ENCODE data around the gene PTPRN2. TPM values are rescaled to one million over a fixed set of nuclear protein-coding genes. Genes with fewer than 3 reads are reported as not detected.
A peak's percentile ranks its signal among the peaks of the same experiment; 100 is the strongest.
"Not testable (repeated sequence)": the region's sequence is repeated elsewhere in the genome, so short reads cannot be mapped to it uniquely, and the experiment has no call there.

PTPRN2 gene
- total RNA-seq, 1 donor from 2014 or later = 0.72 TPM

DNA sequence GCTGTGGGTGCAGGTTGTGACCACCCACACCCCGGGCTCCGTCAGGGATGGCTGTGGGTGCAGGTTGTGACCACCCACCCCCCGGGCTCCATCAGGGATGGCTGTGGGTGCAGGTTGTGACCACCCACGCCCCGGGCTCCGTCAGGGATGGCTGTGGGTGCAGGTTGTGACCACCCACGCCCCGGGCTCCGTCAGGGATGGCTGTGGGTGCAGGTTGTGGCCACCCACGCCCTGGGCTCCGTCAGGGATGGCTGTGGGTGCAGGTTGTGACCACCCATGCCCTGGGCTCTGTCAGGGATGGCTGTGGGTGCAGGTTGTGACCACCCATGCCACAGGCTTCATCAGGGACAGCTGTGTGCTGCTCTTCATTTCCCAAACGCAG lies 53.5 kb downstream of the PTPRN2 start:
- DNase-seq (ENCODE audit: low spot score) = not testable (repeated sequence)

GRCh38 chr7:158533386-158534133 lies 54.1 kb downstream of the PTPRN2 start:
- no peak for DNase-seq (ENCODE audit: low spot score)

- DNase-seq (ENCODE audit: low spot score) = no peak
Measured at GRCh38 chr7:158532093-158532627, 55.5 kb downstream of the PTPRN2 start.

DNA sequence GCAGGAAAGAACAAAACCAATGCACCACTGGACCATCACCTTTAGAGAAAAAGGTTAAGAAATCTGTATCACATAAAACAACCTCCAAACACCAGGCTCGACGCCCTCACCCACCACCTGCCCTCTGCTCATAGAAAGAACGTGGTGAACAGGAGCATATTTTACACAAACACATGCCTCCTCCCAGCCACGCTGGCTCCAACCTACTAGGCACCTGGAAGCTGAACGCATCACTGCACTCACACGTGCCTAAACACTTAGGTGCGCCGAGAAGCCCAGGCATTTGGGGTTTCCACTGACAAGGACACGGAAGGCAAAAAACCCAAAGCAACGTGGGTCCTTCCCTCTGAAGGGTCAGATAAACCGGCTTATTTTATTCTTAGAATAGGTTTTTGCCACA lies 56.0 kb downstream of the PTPRN2 start:
- no peak for DNase-seq (ENCODE audit: low spot score)

GRCh38 chr7:158530800-158531609 lies 56.6 kb downstream of the PTPRN2 start:
- DNase-seq (ENCODE audit: low spot score) = no peak

GRCh38 chr7:158529181-158530096 lies 58.2 kb downstream of the PTPRN2 start:
- peak; percentile 36 for DNase-seq (ENCODE audit: low spot score)

- DNase-seq (ENCODE audit: low spot score) = no peak
Measured at GRCh38 chr7:158527915-158528502, 59.6 kb downstream of the PTPRN2 start.

DNA sequence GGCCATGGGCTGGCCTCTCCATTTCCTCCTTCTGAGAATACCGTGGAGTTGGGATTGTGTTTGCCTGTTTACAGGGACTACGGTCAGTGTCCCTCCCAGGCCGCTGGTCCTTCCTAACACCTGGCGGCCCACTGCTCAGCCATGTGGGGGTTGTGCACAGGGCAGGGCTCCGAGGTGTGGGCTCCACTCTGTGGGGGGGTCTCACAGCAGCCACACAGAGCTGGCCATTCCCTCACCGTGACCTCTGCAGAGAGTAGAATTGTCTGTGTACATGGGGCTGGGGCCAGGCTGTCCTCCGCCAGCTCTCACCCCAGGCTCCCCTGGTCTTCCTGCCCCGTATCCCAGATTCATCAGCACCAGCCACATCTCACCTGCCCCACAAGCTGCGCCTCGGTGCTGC lies 60.1 kb downstream of the PTPRN2 start:
- DNase-seq (ENCODE audit: low spot score) = no peak

GRCh38 chr7:158527038-158527437 lies 60.6 kb downstream of the PTPRN2 start:
- no peak for DNase-seq (ENCODE audit: low spot score)

GRCh38 chr7:158526531-158526930 lies 61.1 kb downstream of the PTPRN2 start:
- DNase-seq (ENCODE audit: low spot score) = no peak

GRCh38 chr7:158525648-158526484 lies 61.8 kb downstream of the PTPRN2 start:
- DNase-seq (ENCODE audit: low spot score) = no peak

GRCh38 chr7:158524749-158525635 lies 62.6 kb downstream of the PTPRN2 start:
- DNase-seq (ENCODE audit: low spot score) = no peak

DNA sequence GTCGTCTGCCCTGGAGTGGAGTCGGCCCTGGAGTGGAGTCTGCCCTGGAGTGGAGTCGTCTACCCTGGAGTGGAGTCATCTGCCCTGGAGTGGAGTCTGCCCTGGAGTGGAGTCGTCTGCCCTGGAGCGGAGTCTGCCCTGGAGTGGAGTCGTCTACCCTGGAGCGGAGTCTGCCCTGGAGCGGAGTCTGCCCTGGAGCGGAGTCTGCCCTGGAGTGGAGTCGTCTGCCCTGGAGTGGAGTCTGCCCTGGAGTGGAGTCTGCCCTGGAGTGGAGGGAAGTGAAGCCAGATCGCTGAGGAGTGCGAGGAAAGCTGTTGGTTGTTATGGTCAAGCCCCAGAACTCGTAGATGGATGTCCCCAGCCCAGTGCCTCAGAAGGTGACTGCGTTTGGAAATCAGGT lies 63.3 kb downstream of the PTPRN2 start:
- not testable (repeated sequence) for DNase-seq (ENCODE audit: low spot score)

GRCh38 chr7:158523877-158524276 lies 63.7 kb downstream of the PTPRN2 start:
- not testable (repeated sequence) for DNase-seq (ENCODE audit: low spot score)

DNA sequence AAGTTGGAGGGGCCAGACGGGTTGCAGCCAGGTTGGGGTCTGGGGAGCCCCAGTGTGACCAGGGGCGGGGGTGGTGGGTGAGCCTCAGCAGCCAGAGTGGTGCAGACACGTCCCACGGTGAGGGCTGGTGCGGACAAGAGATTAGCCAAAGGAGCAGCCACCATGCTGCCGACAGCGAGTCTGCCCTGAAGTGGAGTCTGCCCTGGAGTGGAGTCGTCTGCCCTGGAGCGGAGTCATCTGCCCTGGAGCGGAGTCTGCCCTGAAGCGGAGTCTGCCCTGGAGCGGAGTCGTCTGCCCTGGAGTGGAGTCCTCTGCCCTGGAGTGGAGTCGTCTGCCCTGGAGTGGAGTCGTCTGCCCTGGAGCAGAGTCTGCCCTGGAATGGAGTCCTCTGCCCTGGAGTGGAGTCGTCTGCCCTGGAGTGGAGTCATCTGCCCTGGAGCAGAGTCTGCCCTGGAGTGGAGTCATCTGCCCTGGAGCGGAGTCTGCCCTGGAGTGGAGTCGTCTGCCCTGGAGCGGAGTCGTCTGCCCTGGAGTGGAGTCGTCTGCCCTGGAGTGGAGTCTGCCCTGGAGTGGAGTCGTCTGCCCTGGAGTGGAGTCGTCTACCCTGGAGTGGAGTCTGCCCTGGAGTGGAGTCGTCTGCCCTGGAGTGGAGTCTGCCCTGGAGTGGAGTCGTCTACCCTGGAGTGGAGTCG lies 64.3 kb downstream of the PTPRN2 start:
- DNase-seq (ENCODE audit: low spot score) = not testable (repeated sequence)

GRCh38 chr7:158521795-158522194 lies 65.8 kb downstream of the PTPRN2 start:
- DNase-seq (ENCODE audit: low spot score) = not testable (repeated sequence)

DNA sequence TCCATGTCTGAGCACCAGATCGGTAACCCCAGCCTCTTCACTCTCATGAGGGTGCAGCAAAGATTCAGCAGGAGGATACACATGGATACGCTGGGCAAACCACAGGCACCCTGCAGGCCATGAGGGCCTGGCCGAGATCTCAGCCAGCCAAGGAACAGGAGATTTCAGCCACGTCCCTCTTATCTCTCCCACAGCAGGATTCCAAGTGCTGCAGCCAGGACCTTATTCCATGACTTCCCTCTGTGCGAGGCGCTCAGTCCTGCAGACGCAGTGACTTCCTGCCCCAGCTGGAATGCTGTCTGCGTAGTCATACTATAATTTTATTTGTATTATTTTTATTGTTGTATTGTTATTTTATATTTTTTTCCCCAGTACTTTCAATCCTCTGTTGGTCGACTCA lies 66.8 kb downstream of the PTPRN2 start:
- no peak for DNase-seq (ENCODE audit: low spot score)

GRCh38 chr7:158519633-158520174 lies 67.9 kb downstream of the PTPRN2 start:
- DNase-seq (ENCODE audit: low spot score) = no peak

All from umbilical cord (tissue), 2 donors.